ENCODE measurements around the gene SECISBP2. TPM values are rescaled to one million over a fixed set of nuclear protein-coding genes. Genes with fewer than 3 reads are reported as not detected.

SECISBP2 gene
- total and polyA plus RNA-seq, 2 experiments from 2014 or later: 12.2 to 13.0 TPM

DNA sequence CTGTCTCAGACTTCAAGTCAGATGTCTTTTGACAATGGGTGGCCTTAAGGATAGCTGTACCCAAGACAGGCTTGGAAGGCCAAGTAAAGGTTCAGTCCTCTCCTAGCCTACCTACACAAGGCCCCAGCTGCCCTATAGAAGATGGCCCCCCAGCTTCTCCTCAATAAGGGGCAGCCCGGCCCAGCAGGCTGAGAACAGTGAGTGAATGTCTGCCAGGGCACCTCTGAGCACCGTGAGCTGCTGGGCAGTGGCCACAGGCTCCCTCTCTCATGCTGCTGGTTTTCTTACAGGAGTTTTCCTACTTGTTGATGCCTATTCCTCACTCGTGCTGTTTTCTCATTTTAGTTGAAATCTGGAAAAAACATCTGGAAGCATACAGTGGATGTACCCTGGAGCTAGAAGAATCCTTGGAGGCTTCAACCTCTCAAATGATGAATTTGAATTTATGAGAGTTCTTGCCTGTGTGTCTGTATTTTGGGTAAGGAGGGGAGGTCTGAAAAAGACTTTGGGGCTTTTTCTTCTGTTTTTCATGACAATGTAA, 40.1 kb downstream of the SECISBP2 start:
- Histone ChIP-seq H3K4me3 (no peak overlapping the region), H3K27me3 (replicated peaks; ENCODE audit: insufficient read depth) (no peaks in the 10 kb centered on the region), H3K27ac (no peak overlapping the region), H3K9me3 (ENCODE audit: low read depth) (no peaks in the 10 kb centered on the region), H2AFZ (no peak overlapping the region), H4K20me1 (ENCODE audit: insufficient read depth) (no peaks in the 10 kb centered on the region), H3K79me2 (ENCODE audit: insufficient read depth) (no peaks in the 10 kb centered on the region), H3K36me3 (ENCODE audit: low read depth) (peaks cover 16% of the 10 kb centered on the region; the same call in 1 of the 2 replicates), H3K9me2 (ENCODE audit: insufficient read depth) (no peaks in the 10 kb centered on the region), H3K4me1 (ENCODE audit: insufficient read depth) (no peaks in the 10 kb centered on the region), H3K4me2 (ENCODE audit: unreplicated experiment) (no peak overlapping the region), H3F3A (ENCODE audit: insufficient read depth) (no peaks in the 10 kb centered on the region; the same call in 1 of the 2 replicates), H3K9ac (no peak overlapping the region)
- 56 to 71% methylated on average over 3 of the region's 3 CpGs for WGBS, 2 experiments (ENCODE audit: low coverage in 1 of 2, low lambda C conversion rate in 2 of 2, missing lambda C conversion rate in 2 of 2)
- no peak for TF ChIP-seq EZH2 (IDR thresholded peaks at IDR 0.05; ENCODE audit: insufficient read depth, poor library complexity, severe bottlenecking)
- TF ChIP-seq EZH2phosphoT487 (IDR thresholded peaks at IDR 0.05; ENCODE audit: insufficient read depth, low read depth): no peak
- in situ Hi-C loops (cut with MboI): no loop called here
- DNase-seq: no peak

- no peak overlapping the region for H3K4me3 ChIP-seq
- no peak overlapping the region for H3K27ac ChIP-seq
- no peak for DNase-seq
- no peaks in the 10 kb centered on the region for H4K20me1 ChIP-seq (ENCODE audit: insufficient read depth)
- 70 to 72% methylated on average over 4 of the region's 4 CpGs for WGBS, 2 experiments (ENCODE audit: low coverage in 1 of 2, low lambda C conversion rate in 2 of 2, missing lambda C conversion rate in 2 of 2)
- no peak overlapping the region for H2AFZ ChIP-seq
- peaks cover 16% of the 10 kb centered on the region; the same call in 1 of the 2 replicates for H3K36me3 ChIP-seq (ENCODE audit: low read depth)
- H3K4me2 ChIP-seq (ENCODE audit: unreplicated experiment): no peak overlapping the region
- no peaks in the 10 kb centered on the region for H3K9me3 ChIP-seq (ENCODE audit: low read depth)
- H3K4me1 ChIP-seq (ENCODE audit: insufficient read depth): no peaks in the 10 kb centered on the region
- H3K79me2 ChIP-seq (ENCODE audit: insufficient read depth): no peaks in the 10 kb centered on the region
- no peaks in the 10 kb centered on the region for H3K27me3 ChIP-seq (replicated peaks; ENCODE audit: insufficient read depth)
- H3F3A ChIP-seq (ENCODE audit: insufficient read depth): no peaks in the 10 kb centered on the region; the same call in 1 of the 2 replicates
- in situ Hi-C loops (cut with MboI): no loop called here
- no peak for TF ChIP-seq EZH2 (IDR thresholded peaks at IDR 0.05; ENCODE audit: insufficient read depth, poor library complexity, severe bottlenecking)
- TF ChIP-seq EZH2phosphoT487 (IDR thresholded peaks at IDR 0.05; ENCODE audit: insufficient read depth, low read depth): no peak
- no peak overlapping the region for H3K9ac ChIP-seq
- no peaks in the 10 kb centered on the region for H3K9me2 ChIP-seq (ENCODE audit: insufficient read depth)
Measured at GRCh38 chr9:89358985-89359384, 40.7 kb downstream of the SECISBP2 start.

GRCh38 chr9:89359751-89360261, 41.5 kb downstream of the SECISBP2 start:
- Histone ChIP-seq H3K4me2 (ENCODE audit: unreplicated experiment) (no peak overlapping the region), H3K4me1 (ENCODE audit: insufficient read depth) (no peaks in the 10 kb centered on the region), H4K20me1 (ENCODE audit: insufficient read depth) (no peaks in the 10 kb centered on the region), H3F3A (ENCODE audit: insufficient read depth) (no peaks in the 10 kb centered on the region; the same call in 1 of the 2 replicates), H3K9me2 (ENCODE audit: insufficient read depth) (no peaks in the 10 kb centered on the region), H3K27me3 (replicated peaks; ENCODE audit: insufficient read depth) (no peaks in the 10 kb centered on the region), H3K27ac (peak overlapping the region; percentile 24; the same call in 1 of the 2 replicates), H3K36me3 (ENCODE audit: low read depth) (peaks cover 13% of the 10 kb centered on the region; the same call in 1 of the 2 replicates), H3K4me3 (no peak overlapping the region), H2AFZ (no peak overlapping the region), H3K9ac (no peak overlapping the region), H3K79me2 (ENCODE audit: insufficient read depth) (no peaks in the 10 kb centered on the region), H3K9me3 (ENCODE audit: low read depth) (no peaks in the 10 kb centered on the region)
- WGBS, 2 experiments (ENCODE audit: low coverage in 1 of 2, low lambda C conversion rate in 2 of 2, missing lambda C conversion rate in 2 of 2): 48 to 51% methylated on average over 8 of the region's 8 CpGs
- in situ Hi-C loops (cut with MboI): no loop called here
- TF ChIP-seq EZH2 (IDR thresholded peaks at IDR 0.05; ENCODE audit: insufficient read depth, poor library complexity, severe bottlenecking) (no peak), EZH2phosphoT487 (IDR thresholded peaks at IDR 0.05; ENCODE audit: insufficient read depth, low read depth) (no peak)
- DNase-seq: peak; percentile 75

DNA sequence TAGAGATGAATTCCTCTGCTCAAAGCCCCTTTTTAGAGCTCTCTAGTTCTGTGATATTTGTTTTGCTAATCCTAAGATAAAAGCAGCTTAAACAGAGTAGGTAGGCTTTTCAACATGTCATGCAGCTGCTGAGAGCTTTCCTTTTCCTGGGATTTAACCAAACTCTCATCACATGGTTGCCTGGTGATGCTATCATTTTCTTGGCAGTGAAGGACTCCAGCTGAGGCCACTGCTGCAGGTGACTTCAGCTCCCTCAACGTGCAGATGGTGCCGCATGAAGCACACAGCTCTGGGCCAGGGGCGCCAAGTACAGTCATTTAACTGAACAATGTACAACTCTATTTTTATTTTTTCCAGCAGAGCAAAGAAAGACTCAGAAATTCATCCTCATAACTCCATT, 42.2 kb downstream of the SECISBP2 start:
- Histone ChIP-seq H3K9ac (no peak overlapping the region), H3K9me2 (ENCODE audit: insufficient read depth) (no peaks in the 10 kb centered on the region), H3K4me2 (ENCODE audit: unreplicated experiment) (no peak overlapping the region), H3K27ac (peak overlapping the region; percentile 24; the same call in 1 of the 2 replicates), H3K79me2 (ENCODE audit: insufficient read depth) (no peaks in the 10 kb centered on the region), H3K27me3 (replicated peaks; ENCODE audit: insufficient read depth) (no peaks in the 10 kb centered on the region), H4K20me1 (ENCODE audit: insufficient read depth) (no peaks in the 10 kb centered on the region), H3K4me3 (no peak overlapping the region), H3K36me3 (ENCODE audit: low read depth) (peaks cover 10% of the 10 kb centered on the region; the same call in 1 of the 2 replicates), H3F3A (ENCODE audit: insufficient read depth) (no peaks in the 10 kb centered on the region; the same call in 1 of the 2 replicates), H3K9me3 (ENCODE audit: low read depth) (no peaks in the 10 kb centered on the region), H2AFZ (no peak overlapping the region), H3K4me1 (ENCODE audit: insufficient read depth) (no peaks in the 10 kb centered on the region)
- TF ChIP-seq EZH2phosphoT487 (IDR thresholded peaks at IDR 0.05; ENCODE audit: insufficient read depth, low read depth): no peak
- TF ChIP-seq EZH2 (IDR thresholded peaks at IDR 0.05; ENCODE audit: insufficient read depth, poor library complexity, severe bottlenecking): no peak
- 67 to 73% methylated on average over 3 of the region's 3 CpGs for WGBS, 2 experiments (ENCODE audit: low coverage in 1 of 2, low lambda C conversion rate in 2 of 2, missing lambda C conversion rate in 2 of 2)
- DNase-seq: no peak
- in situ Hi-C loops (cut with MboI): no loop called here
